22Rv1 (cell line): ENCODE measurements around the gene EXD3.

Experiments used
- ZFX ChIP-seq: fragments of 450-650 bp; IDR thresholded peaks from 2 replicates; pipeline ENCODE4 v1.6.1; 2017; ENCODE audit warnings: antibody characterized with exemption, borderline replicate concordance
- TF ChIP-seq, protein P1 (sequence below): fragments of 450-650 bp; IDR thresholded peaks from 2 replicates; pipeline ENCODE4 v1.5.1; 2017; ENCODE audit warnings: mild to moderate bottlenecking

DNA sequence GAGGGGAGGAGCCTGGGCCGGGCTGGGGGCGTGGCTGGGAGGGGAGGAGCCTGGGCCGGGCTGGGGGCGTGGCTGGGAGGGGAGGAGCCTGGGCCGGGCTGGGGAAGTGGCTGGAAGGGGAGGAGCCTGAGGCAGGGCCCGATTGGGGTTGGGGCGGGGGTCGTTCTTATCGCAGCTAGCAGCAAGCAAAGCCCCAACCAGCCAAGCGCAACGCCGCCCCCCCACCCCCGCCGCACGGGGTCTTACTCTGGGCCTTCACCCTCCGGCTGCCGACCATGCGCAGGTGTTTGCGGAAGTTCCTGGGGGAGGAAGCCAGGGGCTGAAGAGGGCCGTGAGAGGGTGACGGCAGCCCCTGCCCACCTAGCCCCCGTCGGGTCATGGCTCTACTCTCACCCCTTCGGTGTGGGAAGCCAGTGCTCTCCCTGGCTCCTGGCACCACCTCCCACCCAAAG is 31.2 kb upstream of the EXD3 start:
- TF ChIP-seq, protein P1, sequence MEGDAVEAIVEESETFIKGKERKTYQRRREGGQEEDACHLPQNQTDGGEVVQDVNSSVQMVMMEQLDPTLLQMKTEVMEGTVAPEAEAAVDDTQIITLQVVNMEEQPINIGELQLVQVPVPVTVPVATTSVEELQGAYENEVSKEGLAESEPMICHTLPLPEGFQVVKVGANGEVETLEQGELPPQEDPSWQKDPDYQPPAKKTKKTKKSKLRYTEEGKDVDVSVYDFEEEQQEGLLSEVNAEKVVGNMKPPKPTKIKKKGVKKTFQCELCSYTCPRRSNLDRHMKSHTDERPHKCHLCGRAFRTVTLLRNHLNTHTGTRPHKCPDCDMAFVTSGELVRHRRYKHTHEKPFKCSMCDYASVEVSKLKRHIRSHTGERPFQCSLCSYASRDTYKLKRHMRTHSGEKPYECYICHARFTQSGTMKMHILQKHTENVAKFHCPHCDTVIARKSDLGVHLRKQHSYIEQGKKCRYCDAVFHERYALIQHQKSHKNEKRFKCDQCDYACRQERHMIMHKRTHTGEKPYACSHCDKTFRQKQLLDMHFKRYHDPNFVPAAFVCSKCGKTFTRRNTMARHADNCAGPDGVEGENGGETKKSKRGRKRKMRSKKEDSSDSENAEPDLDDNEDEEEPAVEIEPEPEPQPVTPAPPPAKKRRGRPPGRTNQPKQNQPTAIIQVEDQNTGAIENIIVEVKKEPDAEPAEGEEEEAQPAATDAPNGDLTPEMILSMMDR: no peak
- no peak for TF ChIP-seq ZFX
